HEK293 (cell line): ENCODE data around the gene GANAB.

Experiments used
- CTCF ChIA-PET: fragments of 350-600 bp; formaldehyde crosslinking; extraction: SDS; loops from one replicate; lab custom pipeline; 2021; ENCODE audit warnings: antibody characterized with exemption; lab: Yijun Ruan, JAX
- POLR2A ChIA-PET: fragments of 300-600 bp; formaldehyde crosslinking; extraction: SDS; loops from one replicate; lab custom pipeline; 2020; ENCODE audit warnings: antibody characterized with exemption, inconsistent platforms; lab: Yijun Ruan, JAX
- H3K27ac ChIP-seq: fragments of 200-500 bp; sonication (Bioruptor generic); 2 replicates; pipeline ENCODE4 v1.5.1; 2014; ENCODE audit warnings: low read depth, low read length, control low read depth, inconsistent platforms; ENCODE audit errors: extremely low read depth
- H3K36me3 ChIP-seq, 2 experiments: fragments of 200-500 bp in 1 of 2; sonication (Bioruptor generic) in 1 of 2; 1 replicate in 1 of 2; 2 replicates in 1 of 2; pipeline ENCODE4 v1.5.1; 2014 to 2017; ENCODE audit warnings: inconsistent platforms in 2 of 2, low read length in 2 of 2; ENCODE audit not compliant: control insufficient read depth in 2 of 2, insufficient read depth in 1 of 2
- H3K4me1 ChIP-seq: fragments of 200-500 bp; sonication (Bioruptor generic); 2 replicates; pipeline ENCODE4 v1.5.1; 2014; ENCODE audit warnings: mild to moderate bottlenecking, low read length, inconsistent platforms; ENCODE audit not compliant: control insufficient read depth, insufficient read depth
- H3K4me3 ChIP-seq: 2 replicates; pipeline ENCODE4 v1.5.1; 2011; ENCODE audit warnings: low read depth, mild to moderate bottlenecking, control low read depth, low read length, moderate library complexity
- H3K9me3 ChIP-seq: fragments of 200-500 bp; sonication (Bioruptor generic); 2 replicates; pipeline ENCODE4 v1.5.1; 2014; ENCODE audit warnings: low read depth, low read length, inconsistent platforms; ENCODE audit not compliant: control insufficient read depth, insufficient read depth
- EGR2 ChIP-seq: fragments of 450-650 bp; formaldehyde crosslinking; IDR thresholded peaks from 2 replicates; pipeline ENCODE4 v1.5.1; 2016; ENCODE audit warnings: low read depth, missing biosample characterization, missing genetic modification characterization
- GLI2 ChIP-seq: fragments of 450-650 bp; formaldehyde crosslinking; IDR thresholded peaks from 2 replicates; pipeline ENCODE4; 2017; ENCODE audit warnings: missing biosample characterization, missing genetic modification characterization, low read depth, borderline replicate concordance
- MYNN ChIP-seq: fragments of 450-650 bp; formaldehyde crosslinking; IDR thresholded peaks from 2 replicates; pipeline ENCODE4 v1.5.1; 2016; ENCODE audit warnings: missing biosample characterization, missing genetic modification characterization, borderline replicate concordance
- PRDM4 ChIP-seq: fragments of 450-650 bp; formaldehyde crosslinking; IDR thresholded peaks from 2 replicates; pipeline ENCODE4 v1.5.1; 2017; ENCODE audit warnings: missing biosample characterization, missing genetic modification characterization
- ZBTB26 ChIP-seq: fragments of 450-650 bp; formaldehyde crosslinking; optimal IDR thresholded peaks from 2 replicates; pipeline ENCODE3; 2016; ENCODE audit warnings: missing biosample characterization, mild to moderate bottlenecking, missing genetic modification characterization
- ZIC2 ChIP-seq: fragments of 450-650 bp; formaldehyde crosslinking; IDR thresholded peaks from 2 replicates; pipeline ENCODE4 v1.5.1; 2016; ENCODE audit warnings: missing biosample characterization, missing genetic modification characterization
- ZNF10 ChIP-seq: fragments of 450-650 bp; formaldehyde crosslinking; IDR thresholded peaks from 2 replicates; pipeline ENCODE4 v1.5.1; 2017; ENCODE audit warnings: missing biosample characterization, missing genetic modification characterization
- ZNF155 ChIP-seq: fragments of 450-650 bp; formaldehyde crosslinking; IDR thresholded peaks from 2 replicates; pipeline ENCODE4 v1.5.1; 2016; ENCODE audit warnings: missing biosample characterization, missing genetic modification characterization
- ZNF169 ChIP-seq: fragments of 450-650 bp; formaldehyde crosslinking; IDR thresholded peaks from 2 replicates; pipeline ENCODE4 v1.5.1; 2016; ENCODE audit warnings: missing biosample characterization, missing genetic modification characterization
- ZNF175 ChIP-seq: fragments of 450-650 bp; formaldehyde crosslinking; IDR thresholded peaks from 2 replicates; pipeline ENCODE4 v1.5.1; 2016; ENCODE audit warnings: missing biosample characterization, missing genetic modification characterization
- ZNF266 ChIP-seq: fragments of 450-650 bp; formaldehyde crosslinking; IDR thresholded peaks from 2 replicates; pipeline ENCODE4 v1.5.1; 2016; ENCODE audit warnings: missing biosample characterization, missing genetic modification characterization, low read depth
- ZNF416 ChIP-seq: fragments of 450-650 bp; formaldehyde crosslinking; IDR thresholded peaks from 2 replicates; pipeline ENCODE4 v1.5.1; 2016; ENCODE audit warnings: missing biosample characterization, missing genetic modification characterization
- ZNF473 ChIP-seq: fragments of 450-650 bp; formaldehyde crosslinking; IDR thresholded peaks from 2 replicates; pipeline ENCODE4 v1.5.1; 2017; ENCODE audit warnings: missing biosample characterization, missing genetic modification characterization
- ZNF518A ChIP-seq: fragments of 450-650 bp; formaldehyde crosslinking; conservative IDR thresholded peaks from 2 replicates; pipeline ENCODE4 v1.5.1; 2016; ENCODE audit warnings: low read depth, missing biosample characterization, missing genetic modification characterization
- ZNF530 ChIP-seq: fragments of 450-650 bp; formaldehyde crosslinking; IDR thresholded peaks from 2 replicates; pipeline ENCODE4 v1.5.1; 2016; ENCODE audit warnings: low read depth, missing biosample characterization, missing genetic modification characterization
- ZNF585B ChIP-seq: fragments of 450-650 bp; formaldehyde crosslinking; IDR thresholded peaks from 2 replicates; pipeline ENCODE4 v1.5.1; 2016; ENCODE audit warnings: missing biosample characterization, missing genetic modification characterization
- ZNF704 ChIP-seq: fragments of 450-650 bp; formaldehyde crosslinking; IDR thresholded peaks from 2 replicates; pipeline ENCODE4 v1.5.1; 2016; ENCODE audit warnings: missing biosample characterization, missing genetic modification characterization

The GANAB gene

GRCh38 chr11:62688491-62688890 lies 42.1 kb upstream of the GANAB start (continued):
- TF ChIP-seq ZNF266 (no peak), ZNF175 (tag by site-specific recombination) (no peak), ZNF704 (no peak)

- H3K4me3 ChIP-seq: no peak overlapping the region
- no peak for TF ChIP-seq ZNF518A
- TF ChIP-seq ZNF473 (tag by site-specific recombination): no peak
- no peak for TF ChIP-seq ZIC2 (tag by site-specific recombination)
- no peak for TF ChIP-seq ZNF416 (tag by site-specific recombination)
- TF ChIP-seq MYNN (tag by site-specific recombination): no peak
- no peak for TF ChIP-seq ZBTB26 (tag by site-specific recombination)
- no peak for TF ChIP-seq GLI2 (tag by site-specific recombination)
- no peak for TF ChIP-seq PRDM4 (tag by site-specific recombination)
- TF ChIP-seq ZNF530 (tag by site-specific recombination): no peak
- TF ChIP-seq EGR2 (tag by site-specific recombination): no peak
- no peak for TF ChIP-seq ZNF169 (tag by site-specific recombination)
- no peak for TF ChIP-seq ZNF585B
- no peak for TF ChIP-seq ZNF155
- TF ChIP-seq ZNF10 (tag by site-specific recombination): no peak
- TF ChIP-seq, all 188 proteins: peak for 0
- H3K27ac ChIP-seq: no peak overlapping the region
- H3K9me3 ChIP-seq: no peaks in the 10 kb centered on the region
- H3K36me3 ChIP-seq: peaks cover 0 to 30% of the 10 kb centered on the region in 2 experiments; a peak in 2 of 3 replicates
- ChIA-PET POLR2A (no interaction called here), CTCF (interaction anchor here (0.7 kb wide), 1 partner anchor 47 kb away, joined by 3 read pairs; no protein-coding TSS in a partner anchor)
- no peaks in the 10 kb centered on the region for H3K4me1 ChIP-seq
These were observed 41.3 kb upstream of the GANAB start for GRCh38 chr11:62687508-62688396.
